Measurements from ENCODE around the gene LMNB1.

DNA sequence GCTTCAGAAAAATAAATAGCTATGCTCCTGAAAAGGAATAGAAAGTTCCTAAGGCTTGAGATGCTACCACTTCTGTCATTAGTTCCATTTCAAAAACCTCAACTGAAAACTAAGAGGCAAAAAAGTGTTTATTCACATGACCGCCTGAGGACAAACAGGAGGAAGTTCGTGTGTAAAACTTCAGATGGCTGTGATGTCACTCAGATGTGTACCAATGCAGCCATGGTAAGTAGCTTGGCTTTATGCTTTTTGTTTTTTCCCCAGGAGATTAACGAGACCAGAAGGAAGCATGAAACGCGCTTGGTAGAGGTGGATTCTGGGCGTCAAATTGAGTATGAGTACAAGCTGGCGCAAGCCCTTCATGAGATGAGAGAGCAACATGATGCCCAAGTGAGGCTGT, 33.0 kb downstream of the LMNB1 start:
- TF ChIP-seq, protein P1, sequence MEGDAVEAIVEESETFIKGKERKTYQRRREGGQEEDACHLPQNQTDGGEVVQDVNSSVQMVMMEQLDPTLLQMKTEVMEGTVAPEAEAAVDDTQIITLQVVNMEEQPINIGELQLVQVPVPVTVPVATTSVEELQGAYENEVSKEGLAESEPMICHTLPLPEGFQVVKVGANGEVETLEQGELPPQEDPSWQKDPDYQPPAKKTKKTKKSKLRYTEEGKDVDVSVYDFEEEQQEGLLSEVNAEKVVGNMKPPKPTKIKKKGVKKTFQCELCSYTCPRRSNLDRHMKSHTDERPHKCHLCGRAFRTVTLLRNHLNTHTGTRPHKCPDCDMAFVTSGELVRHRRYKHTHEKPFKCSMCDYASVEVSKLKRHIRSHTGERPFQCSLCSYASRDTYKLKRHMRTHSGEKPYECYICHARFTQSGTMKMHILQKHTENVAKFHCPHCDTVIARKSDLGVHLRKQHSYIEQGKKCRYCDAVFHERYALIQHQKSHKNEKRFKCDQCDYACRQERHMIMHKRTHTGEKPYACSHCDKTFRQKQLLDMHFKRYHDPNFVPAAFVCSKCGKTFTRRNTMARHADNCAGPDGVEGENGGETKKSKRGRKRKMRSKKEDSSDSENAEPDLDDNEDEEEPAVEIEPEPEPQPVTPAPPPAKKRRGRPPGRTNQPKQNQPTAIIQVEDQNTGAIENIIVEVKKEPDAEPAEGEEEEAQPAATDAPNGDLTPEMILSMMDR (IDR thresholded peaks at IDR 0.05) = no peak
- TF ChIP-seq POLR2A (IDR thresholded peaks at IDR 0.05) = no peak
